Subcutaneous adipose tissue (tissue), 4 donors: ENCODE measurements around the gene CDKN1C. TPM values are rescaled to one million over a fixed set of nuclear protein-coding genes. Genes with fewer than 3 reads are reported as not detected.

Source experiments
- CTCF ChIP-seq: fragments of 450-650 bp; IDR thresholded peaks from one replicate; pipeline ENCODE4 v1.5.1; 2016; ENCODE audit warnings: low read depth, mild to moderate bottlenecking, control low read depth, antibody characterized with exemption, moderate library complexity
- total RNA-seq, 4 donors: library from RNA; depleted of rRNA; stranded (reverse); fragments of >200 nt; gene quantifications; one replicate each; pipeline ENCODE4 v1.1.0, GENCODE V29; 2016

CDKN1C gene
- total RNA-seq, 4 donors from 2014 or later, result 73.3 to 347 (median 166) TPM

DNA sequence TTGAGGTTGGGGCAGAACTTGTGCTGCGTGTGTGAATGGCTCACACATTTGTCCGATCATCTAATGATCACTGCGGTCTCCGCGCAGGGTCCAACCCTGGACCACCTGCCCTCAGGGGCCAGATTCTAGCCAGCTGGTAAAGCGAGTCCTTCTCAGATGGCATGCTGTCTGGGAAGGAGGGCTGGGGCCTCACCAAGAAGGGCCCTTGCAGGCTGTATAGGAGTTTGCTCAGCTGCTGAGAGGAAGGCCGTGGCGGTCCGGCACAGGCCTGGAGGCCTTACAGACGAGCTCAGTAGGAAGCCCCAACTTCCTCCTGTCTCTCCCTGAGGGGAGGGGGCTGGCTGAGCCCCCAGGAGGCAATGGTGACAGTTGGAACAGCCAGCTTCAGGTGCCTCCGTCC, 29.9 kb upstream of the CDKN1C start:
- no peak for TF ChIP-seq CTCF

DNA sequence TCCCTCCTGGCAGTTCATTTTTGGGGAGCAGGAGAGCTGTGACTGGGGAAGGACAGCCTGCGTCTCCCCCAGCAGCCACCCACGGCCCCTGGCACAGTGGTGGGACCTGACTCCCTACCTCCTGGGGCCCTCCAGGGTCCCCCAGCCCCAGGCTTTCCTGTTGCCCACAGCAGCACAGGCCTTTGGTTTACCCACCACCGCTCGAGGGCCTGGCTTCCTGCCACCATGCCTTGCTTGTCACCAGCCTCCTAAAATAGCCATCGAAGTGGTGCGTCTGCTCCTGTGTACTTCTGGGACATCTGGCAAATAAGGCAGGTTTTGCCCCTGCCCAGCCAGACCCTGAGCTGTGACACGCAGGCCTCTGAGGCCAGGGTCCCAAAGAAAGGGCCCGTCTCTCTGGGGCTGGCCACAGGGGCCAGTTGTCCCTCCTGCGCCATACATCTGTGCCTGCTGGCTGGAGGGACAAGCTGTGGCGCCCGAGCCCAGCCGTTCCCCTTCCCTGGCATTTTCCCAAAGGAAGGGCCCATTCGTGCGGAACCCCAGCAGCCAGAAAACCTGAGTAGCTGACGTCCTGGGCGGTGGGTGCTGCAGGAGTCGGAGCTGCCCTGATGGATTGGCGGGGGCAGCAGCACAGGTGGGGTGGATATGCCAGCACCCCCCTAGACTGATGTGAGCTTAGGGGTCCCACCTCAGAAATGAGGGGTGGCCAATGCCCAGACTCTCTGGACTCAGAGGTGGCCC, 29.1 kb upstream of the CDKN1C start:
- TF ChIP-seq CTCF, result no peak

DNA sequence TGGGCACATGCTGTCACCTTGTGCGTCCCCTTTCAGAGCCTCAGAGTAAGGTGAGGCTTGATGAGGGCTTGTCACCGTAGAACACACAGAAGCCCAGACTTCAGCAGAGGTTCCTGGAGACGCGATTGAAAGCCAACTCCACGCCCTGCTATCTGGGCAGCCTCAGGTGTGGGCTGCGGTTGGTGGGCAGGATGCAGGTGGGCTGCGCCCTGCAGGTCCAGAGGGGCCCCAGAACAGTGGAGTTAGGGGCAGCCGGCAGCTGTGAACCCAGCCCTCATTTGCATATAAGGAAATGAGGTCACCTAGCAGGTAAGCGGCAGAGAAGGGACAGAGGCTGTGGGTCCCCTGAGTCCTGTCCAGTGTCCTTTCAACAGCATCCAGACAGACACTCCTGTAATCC, 28.2 kb upstream of the CDKN1C start:
- no peak for TF ChIP-seq CTCF

DNA sequence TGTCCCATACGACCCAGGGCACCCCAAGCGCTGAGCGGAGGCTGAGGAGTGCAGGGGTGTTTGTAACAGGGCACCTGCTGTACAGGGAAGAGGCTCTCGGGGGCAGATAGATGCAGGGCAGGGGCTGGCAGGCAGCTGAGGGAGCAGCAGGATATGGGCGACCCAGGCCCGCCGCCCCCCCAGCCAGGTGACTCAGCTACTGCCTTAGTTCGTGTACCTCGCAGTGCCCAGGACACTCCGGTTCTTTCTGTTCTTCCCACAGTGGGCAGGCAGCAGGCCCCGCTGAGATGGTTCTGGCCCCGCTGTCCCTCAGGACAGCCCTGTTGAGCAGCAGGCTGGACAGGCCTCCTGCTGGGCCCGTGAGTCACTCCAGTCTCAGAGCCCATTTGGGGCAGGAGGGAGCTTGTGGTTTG, 27.4 kb upstream of the CDKN1C start:
- no peak for TF ChIP-seq CTCF

DNA sequence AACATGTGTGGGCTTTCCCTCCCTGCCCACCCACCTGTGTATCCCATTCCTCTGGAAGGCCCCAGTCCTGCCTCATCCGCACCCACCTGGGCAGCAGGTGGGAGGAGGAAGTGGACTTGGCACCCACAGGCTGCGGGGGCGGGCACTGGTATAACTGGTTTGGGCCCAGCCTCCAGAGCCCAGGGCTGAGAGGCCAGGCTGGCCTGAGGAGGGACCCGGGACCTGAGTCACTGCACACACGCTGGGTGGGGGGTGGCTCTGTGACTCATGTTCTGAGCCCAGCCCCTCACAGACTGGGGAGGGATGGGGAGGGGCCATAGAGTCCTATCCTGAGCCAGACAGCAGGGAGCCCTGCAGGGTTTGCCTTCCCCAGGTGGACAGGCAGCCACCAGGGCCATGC, 26.9 kb upstream of the CDKN1C start:
- no peak for TF ChIP-seq CTCF

DNA sequence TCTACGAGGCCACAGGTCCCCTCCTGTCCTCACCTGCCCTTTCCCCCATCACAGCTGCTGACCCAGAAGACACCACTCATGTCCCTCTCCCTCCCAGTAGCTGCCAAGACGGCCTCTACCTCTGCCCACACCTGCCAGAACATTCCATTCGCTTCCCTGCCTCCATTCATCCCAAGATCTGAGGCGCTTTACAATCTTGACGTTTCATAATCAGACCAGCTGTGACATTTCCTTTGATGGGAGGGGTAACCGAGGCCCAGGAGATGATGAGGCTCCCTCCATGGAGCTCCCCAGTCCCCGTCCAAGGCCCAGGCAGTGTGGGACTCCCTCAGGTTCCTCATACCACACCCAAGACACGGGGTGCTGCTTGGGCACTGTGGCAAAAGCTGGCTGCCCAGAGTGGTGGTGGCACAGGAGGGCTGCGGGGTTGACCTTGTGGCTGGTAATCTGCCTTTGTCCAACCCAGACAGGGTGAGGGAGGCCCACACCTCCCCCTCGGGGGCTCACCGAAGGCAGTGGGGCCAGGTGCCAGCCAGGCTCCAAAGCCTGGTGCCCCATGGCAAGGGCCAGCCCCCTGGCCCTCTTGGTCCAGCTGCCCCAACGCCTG, 26.3 kb upstream of the CDKN1C start:
- no peak for TF ChIP-seq CTCF

DNA sequence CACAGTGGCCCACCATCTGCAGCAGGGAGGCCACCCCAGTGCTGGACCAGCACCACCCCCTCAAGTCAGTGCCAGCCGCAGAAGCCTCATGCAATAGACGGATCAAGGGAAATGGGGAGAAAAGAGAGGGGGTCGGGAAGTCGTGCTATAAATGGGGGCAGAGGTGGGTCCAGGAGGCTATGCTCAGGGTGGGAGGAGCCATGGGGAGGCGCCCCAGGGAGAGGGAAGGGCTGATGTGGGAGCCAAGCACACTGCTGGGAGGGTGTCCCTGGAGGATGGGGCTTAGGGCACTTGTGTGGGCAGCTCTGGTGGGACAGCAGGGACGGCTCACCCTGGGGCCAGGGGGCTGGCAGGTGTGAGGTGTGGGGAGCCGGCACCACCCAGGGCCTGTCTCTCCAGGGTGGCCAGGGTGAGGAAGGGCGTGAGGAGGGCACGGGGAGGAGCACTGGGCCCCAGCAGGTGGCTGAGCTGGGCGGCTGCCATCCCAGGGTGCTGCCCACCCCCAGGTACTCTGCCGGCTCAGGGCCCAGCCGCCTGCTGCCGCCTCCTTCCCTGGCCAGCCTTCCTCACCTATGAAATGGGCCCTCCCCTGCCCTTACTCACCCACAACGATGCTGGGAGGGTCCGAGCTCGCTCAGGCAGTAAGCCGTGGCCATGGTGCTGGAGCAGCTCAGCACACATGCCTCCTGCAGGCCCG, 25.7 kb upstream of the CDKN1C start:
- no peak for TF ChIP-seq CTCF
